Measurements from ENCODE around the gene DYSF. TPM values are rescaled to one million over a fixed set of nuclear protein-coding genes. Genes with fewer than 3 reads are reported as not detected.

The DYSF gene
- total and polyA plus RNA-seq, 9 donors: 2.3 to 16.5 (median 5.1) TPM

DNA sequence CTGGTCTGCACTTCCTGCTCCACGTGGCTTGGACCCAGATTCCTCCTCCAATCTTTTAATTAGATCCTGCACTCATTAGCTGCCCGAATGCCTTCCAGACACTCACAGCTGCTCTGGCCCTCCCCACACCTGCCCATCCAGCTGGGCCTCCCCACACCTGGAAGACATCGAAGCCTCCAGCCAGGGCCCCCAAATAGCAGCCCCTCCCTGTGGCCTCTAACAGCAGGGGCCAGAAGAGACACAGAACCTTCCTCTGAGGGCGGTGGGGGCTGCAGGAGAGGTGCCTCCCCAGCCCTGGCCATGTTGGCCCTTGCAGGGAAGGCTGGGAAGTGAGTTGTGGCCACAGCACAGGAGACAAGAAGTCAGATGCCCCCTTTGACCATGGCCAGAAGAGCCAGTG lies 252.8 kb downstream of the DYSF start:
- intact Hi-C loops (cut with DNase I): no loop called here
- WGBS, 3 donors: 38 to 52% (median 45%) methylated on average over 4 of the region's 4 CpGs
- Histone ChIP-seq H3K27me3 (no peaks in the 10 kb centered on the region), H3K36me3 (no peaks in the 10 kb centered on the region), H3K9me3 (no peaks in the 10 kb centered on the region), H3K4me1 (ENCODE audit: insufficient read depth) (no peaks in the 10 kb centered on the region), H3K4me3 (no peak overlapping the region), H3K27ac (no peak overlapping the region)
- DNase-seq: peak in 1 of 5 donors; percentile 7
- TF ChIP-seq POLR2A (IDR thresholded peaks at IDR 0.05) (no peak), EP300 (IDR thresholded peaks at IDR 0.05) (no peak)

DNA sequence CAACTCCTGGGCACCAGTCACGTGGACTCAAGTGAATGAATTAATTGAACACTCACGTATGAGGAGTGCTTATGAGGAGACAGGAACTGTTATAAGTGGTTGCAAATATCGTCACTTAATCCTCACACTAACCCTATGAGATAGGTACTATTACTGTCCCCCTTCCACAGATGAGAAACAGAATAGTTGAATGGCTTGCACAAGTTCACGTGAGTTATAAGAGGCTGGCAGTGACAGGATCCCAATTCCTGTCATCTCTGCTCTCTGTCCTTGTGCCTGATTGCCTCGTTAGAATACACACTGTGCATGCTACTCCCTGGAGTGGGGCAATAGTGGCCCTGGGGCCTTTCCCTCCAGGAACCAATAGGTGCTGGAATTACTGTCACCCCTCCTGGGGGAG lies 253.5 kb downstream of the DYSF start:
- Histone ChIP-seq H3K36me3 (no peaks in the 10 kb centered on the region), H3K27ac (no peak overlapping the region), H3K9me3 (no peaks in the 10 kb centered on the region), H3K4me1 (ENCODE audit: insufficient read depth) (no peaks in the 10 kb centered on the region), H3K27me3 (no peaks in the 10 kb centered on the region), H3K4me3 (no peak overlapping the region)
- 87 to 88% (median 87%) methylated on average over 5 of the region's 5 CpGs for WGBS, 3 donors
- TF ChIP-seq, protein P1, sequence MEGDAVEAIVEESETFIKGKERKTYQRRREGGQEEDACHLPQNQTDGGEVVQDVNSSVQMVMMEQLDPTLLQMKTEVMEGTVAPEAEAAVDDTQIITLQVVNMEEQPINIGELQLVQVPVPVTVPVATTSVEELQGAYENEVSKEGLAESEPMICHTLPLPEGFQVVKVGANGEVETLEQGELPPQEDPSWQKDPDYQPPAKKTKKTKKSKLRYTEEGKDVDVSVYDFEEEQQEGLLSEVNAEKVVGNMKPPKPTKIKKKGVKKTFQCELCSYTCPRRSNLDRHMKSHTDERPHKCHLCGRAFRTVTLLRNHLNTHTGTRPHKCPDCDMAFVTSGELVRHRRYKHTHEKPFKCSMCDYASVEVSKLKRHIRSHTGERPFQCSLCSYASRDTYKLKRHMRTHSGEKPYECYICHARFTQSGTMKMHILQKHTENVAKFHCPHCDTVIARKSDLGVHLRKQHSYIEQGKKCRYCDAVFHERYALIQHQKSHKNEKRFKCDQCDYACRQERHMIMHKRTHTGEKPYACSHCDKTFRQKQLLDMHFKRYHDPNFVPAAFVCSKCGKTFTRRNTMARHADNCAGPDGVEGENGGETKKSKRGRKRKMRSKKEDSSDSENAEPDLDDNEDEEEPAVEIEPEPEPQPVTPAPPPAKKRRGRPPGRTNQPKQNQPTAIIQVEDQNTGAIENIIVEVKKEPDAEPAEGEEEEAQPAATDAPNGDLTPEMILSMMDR (IDR thresholded peaks at IDR 0.05): no peak
- no peak for TF ChIP-seq EP300 (IDR thresholded peaks at IDR 0.05)
- no peak for TF ChIP-seq POLR2A (IDR thresholded peaks at IDR 0.05)
- intact Hi-C loops (cut with DNase I): no loop called here
- no peak for DNase-seq

DNA sequence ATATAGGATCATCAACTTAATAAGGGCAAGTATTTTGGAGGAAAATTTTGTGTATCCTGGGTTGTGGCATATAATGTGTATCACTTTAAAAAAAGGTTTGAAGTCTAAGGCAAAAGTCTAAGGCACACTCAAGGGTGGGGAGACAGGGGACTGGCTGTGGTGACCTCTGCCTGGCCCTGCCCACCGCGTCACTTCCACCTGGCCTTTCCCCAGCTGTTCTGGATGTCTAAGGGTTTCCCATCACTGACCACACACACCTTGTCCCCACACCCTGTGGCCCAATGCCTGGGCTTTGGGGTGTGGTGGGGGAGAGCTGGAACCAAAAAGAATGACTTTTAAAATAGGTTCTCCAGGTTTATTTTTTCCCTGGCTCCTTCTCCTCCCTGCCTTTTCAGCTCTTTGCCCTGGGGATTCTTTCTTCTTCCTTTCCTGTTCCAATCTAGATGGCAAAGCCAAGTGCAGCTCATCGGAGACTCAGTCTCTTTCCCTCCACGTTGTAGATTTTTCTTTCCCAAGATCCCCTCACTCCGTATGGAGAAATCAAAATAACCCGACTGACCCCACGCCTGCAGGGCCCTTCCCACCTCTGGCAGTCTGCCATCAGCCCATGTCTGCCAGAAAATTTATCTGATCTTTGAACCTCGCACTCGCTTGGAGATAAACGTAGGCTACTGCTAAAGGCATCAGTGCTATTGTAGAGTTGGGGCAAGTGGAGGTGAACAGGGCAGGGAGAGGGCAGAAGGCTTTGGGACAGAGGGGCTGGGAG lies 257.2 kb downstream of the DYSF start:
- Histone ChIP-seq H3K4me3 (no peak overlapping the region), H3K36me3 (no peaks in the 10 kb centered on the region), H3K4me1 (ENCODE audit: insufficient read depth) (no peaks in the 10 kb centered on the region), H3K27me3 (no peaks in the 10 kb centered on the region), H3K27ac (no peak overlapping the region), H3K9me3 (no peaks in the 10 kb centered on the region)
- WGBS, 3 donors: 33 to 36% (median 34%) methylated on average over 10 of the region's 10 CpGs
- TF ChIP-seq, protein P1 (IDR thresholded peaks at IDR 0.05): no peak
- no peak for TF ChIP-seq POLR2A (IDR thresholded peaks at IDR 0.05)
- no peak for TF ChIP-seq EP300 (IDR thresholded peaks at IDR 0.05)
- DNase-seq: no peak
- intact Hi-C loops (cut with DNase I): no loop called here

DNA sequence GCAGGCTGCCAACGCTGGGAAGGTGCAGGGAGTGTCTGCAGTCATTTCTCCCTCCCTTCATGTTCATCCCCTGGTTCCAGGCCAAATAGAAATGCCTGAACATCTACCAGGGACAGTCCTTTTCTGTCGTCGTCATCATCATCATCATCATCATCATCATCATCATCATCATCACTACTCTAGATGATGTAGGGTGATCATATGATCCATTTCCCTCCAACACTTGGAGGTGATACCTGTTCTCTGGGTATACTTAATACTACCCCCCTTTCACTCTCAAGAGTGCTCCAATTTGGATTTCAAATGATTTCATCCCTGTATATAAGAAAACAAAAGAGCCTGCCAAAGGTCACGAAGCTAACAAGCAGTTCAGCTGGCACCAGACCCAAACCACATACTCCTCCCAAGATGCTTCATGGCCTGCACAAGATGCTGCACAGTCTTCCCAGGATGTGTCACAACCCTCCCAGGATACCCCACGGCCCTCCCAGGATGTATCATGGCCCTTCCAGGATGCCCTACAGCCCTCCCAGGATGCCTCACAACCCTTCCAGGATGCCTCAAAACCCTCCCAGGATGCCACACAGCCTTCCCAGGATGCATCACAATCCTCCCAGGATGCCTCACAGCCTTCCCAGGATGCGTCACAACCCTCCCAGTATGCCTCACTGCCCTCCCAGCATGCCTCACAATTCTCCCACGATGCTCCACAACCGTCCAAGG lies 257.9 kb downstream of the DYSF start:
- DNase-seq: no peak
- no peaks in the 10 kb centered on the region for H3K27me3 ChIP-seq
- intact Hi-C loops (cut with DNase I): no loop called here
- WGBS, 3 donors: 54 to 66% (median 55%) methylated on average over 8 of the region's 8 CpGs
- no peak overlapping the region for H3K27ac ChIP-seq
- H3K4me1 ChIP-seq (ENCODE audit: insufficient read depth): no peaks in the 10 kb centered on the region
- H3K36me3 ChIP-seq: no peaks in the 10 kb centered on the region
- no peak overlapping the region for H3K4me3 ChIP-seq
- H3K9me3 ChIP-seq: no peaks in the 10 kb centered on the region
- no peak for TF ChIP-seq EP300 (IDR thresholded peaks at IDR 0.05)
- TF ChIP-seq, protein P1 (IDR thresholded peaks at IDR 0.05): no peak
- TF ChIP-seq POLR2A (IDR thresholded peaks at IDR 0.05): no peak
